SH-SY5Y (cell line): ENCODE data around the gene CEBPA.

Experiments
- GATA2 ChIP-seq: IDR thresholded peaks from 2 replicates; pipeline ENCODE4 v1.6.1; 2011; ENCODE audit warnings: mild to moderate bottlenecking, low read depth, low read length
- GATA3 ChIP-seq: IDR thresholded peaks from 2 replicates; pipeline ENCODE4 v1.6.1; 2011; ENCODE audit warnings: low read depth, mild to moderate bottlenecking, low read length, moderate library complexity

GRCh38 chr19:33345163-33345562 is 42.8 kb upstream of the CEBPA start:
- TF ChIP-seq GATA3 (no peak), GATA2 (no peak)
